HFF-Myc (cell line): ENCODE measurements around the gene RAP1GDS1.

Experiments
- DNase-seq: peaks from one replicate; pipeline ENCODE4 v3.0.0-alpha.2; 2011; ENCODE audit warnings: low read depth; ENCODE audit errors: extremely low read depth
- H3K4me3 ChIP-seq: replicated peaks from 2 replicates; pipeline ENCODE4 v1.5.1; 2011; ENCODE audit warnings: low read depth, mild to moderate bottlenecking, control low read depth, low read length
- TF ChIP-seq, protein P1 (sequence below): IDR thresholded peaks from 2 replicates; pipeline ENCODE4 v1.5.1; 2012; ENCODE audit warnings: mild to moderate bottlenecking, low read depth, low read length, control low read depth; ENCODE audit errors: missing control alignments

The RAP1GDS1 gene

DNA sequence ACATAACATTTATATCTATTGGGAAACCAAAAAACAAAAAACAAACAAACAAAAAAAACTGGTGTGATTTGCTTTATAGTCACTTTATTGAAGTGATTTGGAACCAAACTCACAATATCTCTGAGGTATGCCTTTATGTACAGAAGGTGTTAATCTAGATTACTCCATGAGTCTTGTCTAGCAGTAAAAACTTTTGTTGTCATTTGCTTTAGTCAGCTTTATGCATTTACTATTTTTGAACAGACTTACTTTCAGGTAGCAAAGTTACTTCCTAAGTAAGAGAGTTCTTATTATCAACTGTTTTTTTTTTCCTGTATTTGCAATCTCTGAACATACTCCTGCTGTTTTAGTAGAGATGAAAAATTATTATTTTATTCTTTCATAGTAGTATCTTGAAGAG, 39.5 kb downstream of the RAP1GDS1 start:
- TF ChIP-seq, protein P1, sequence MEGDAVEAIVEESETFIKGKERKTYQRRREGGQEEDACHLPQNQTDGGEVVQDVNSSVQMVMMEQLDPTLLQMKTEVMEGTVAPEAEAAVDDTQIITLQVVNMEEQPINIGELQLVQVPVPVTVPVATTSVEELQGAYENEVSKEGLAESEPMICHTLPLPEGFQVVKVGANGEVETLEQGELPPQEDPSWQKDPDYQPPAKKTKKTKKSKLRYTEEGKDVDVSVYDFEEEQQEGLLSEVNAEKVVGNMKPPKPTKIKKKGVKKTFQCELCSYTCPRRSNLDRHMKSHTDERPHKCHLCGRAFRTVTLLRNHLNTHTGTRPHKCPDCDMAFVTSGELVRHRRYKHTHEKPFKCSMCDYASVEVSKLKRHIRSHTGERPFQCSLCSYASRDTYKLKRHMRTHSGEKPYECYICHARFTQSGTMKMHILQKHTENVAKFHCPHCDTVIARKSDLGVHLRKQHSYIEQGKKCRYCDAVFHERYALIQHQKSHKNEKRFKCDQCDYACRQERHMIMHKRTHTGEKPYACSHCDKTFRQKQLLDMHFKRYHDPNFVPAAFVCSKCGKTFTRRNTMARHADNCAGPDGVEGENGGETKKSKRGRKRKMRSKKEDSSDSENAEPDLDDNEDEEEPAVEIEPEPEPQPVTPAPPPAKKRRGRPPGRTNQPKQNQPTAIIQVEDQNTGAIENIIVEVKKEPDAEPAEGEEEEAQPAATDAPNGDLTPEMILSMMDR: no peak
- no peak overlapping the region for H3K4me3 ChIP-seq
- DNase-seq: no peak

DNA sequence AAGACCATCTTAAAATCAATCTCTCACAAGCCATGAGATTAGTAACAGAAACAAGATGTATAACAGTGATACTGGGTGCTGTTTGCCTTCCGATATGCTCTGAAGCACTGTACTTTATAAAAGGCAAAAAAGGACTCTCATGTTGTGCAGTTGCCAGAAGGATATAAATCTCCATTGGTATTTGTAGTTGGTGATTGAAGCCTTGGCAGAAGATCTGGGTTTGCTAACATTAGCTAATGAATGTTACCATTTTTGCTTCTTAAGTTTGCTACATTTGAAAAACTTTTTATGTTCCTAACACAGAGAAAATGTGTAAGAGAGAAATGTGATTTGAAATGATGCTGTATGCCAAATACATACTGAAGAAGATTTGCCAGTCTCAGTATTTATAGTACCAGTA, 44.4 kb downstream of the RAP1GDS1 start:
- DNase-seq: no peak
- TF ChIP-seq, protein P1: no peak

DNA sequence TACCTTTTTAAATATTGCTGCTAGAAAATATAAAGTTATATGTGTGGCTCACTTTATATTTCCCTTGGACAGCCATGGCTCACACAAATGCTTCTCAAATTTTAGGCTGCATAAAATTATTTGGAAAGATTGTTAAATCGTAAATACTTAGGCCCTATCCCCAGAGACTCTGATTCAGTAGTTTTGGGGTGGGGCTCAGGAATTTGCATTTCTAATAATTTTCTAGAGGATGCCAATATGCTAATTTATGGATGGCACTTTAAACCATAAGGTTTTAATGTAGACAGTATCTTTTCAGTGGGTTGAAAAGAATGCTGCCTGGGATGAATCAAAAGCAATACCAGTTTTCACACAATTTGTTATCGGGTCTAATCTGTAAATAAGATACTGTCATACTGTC, 49.7 kb downstream of the RAP1GDS1 start:
- DNase-seq: no peak
- H3K4me3 ChIP-seq: no peak overlapping the region
- TF ChIP-seq, protein P1: no peak

More for the DNA sequence above, 44.4 kb downstream of the RAP1GDS1 start:
- no peak overlapping the region for H3K4me3 ChIP-seq

DNA sequence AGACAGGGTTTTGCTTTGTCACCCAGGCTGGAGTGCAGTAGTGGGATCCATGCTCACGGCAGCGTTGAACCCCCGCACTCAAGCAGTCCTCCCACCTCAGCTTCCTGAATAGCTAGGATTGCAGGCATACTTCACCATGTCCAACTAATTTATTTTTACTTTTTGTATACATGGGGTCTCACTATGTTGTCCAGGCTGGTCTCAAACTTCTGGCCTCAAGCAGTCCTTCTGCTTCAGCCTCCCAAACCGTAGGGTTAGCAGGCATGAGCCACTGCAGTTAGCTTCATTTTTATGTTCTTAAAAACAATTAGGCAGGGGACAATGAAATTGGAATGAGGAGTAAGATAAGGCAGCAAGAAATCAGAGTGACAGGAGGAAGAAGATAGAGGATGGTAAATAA, 50.5 kb downstream of the RAP1GDS1 start:
- no peak for DNase-seq
- TF ChIP-seq, protein P1: no peak
- H3K4me3 ChIP-seq: no peak overlapping the region

DNA sequence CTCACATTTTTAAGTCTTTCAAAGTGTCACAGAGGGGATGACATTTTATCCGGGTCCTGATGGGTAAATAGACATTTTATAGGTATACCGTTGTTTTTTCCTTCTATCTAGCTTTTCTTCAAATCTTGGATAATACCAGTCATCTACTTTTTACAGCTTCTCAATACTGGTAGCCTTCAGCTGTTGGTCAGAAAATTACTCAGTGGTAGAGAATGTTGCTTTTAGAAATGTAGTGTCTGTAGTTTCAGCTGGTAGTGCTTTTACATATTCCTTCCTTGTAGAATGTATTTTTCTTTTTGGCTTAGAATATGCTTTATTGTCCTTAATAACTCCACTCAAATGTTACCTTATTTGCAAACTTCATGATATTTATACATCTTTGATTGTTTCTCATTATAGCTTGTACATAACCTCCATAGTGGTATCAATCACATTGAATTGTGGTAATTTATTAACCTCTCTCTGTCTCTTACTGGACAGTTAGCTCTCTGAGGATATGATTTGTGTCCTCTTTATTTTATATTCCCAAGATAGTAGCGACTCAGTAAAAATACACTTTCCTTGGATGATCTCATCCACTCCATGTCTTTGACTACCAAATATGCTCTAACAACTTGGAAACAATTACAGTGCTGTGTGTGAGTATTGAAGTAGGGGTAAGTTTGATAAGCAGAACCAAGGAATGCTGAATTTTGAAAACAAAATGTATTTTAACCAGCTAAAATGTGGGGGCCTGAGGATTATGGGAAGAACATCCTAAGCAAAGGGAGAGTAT, 53.8 kb downstream of the RAP1GDS1 start:
- TF ChIP-seq, protein P1: no peak
- DNase-seq: no peak
- no peak overlapping the region for H3K4me3 ChIP-seq

DNA sequence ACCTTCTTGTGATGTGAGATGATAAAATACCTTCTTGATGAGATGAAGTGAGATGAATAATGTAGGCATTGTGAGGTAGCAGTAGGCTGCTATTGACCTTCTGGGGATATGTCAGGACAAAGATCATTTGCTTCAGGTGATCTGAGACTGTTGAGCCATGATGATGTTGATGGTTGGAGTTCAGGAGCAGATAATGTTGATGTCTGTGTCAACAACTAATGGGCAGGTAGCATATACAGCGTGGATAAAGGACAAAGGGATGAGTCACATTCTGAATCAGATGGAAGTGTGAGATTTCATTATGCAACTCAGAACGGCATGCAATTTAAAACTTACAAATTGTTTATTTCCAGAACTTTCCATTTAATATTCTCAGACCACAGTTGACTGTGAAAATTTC, 57.3 kb downstream of the RAP1GDS1 start:
- no peak for DNase-seq
- TF ChIP-seq, protein P1: no peak
- no peak overlapping the region for H3K4me3 ChIP-seq

DNA sequence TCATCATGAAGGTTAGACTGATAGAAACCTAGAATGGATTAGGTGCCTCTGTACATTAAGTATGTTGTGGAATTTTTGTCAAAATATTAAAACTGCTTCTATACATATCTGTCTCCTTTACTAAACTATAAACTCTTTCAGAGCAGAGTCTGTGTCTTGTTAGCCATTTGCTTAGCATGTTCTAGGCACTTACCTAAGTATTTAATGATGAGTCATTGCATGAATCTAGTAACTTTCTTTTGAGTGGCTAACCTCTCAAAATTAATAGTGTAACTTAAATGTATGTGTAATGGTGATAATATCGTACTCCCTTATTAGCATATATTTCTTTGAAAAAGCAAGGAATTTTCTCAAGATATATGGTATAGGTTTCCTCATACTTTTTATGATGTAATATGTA, 57.8 kb downstream of the RAP1GDS1 start:
- TF ChIP-seq, protein P1: no peak
- H3K4me3 ChIP-seq: no peak overlapping the region
- DNase-seq: no peak
